Muscle layer of duodenum (tissue), 2 donors: ENCODE results near the gene TYW1B.
"Not testable (repeated sequence)": the region's sequence is repeated elsewhere in the genome, so short reads cannot be mapped to it uniquely, and the experiment has no call there.

Experiments used
- H3K27ac ChIP-seq: one replicate; pipeline ENCODE4 v1.7.0; 2013; ENCODE audit warnings: mild to moderate bottlenecking, low read length
- H3K27me3 ChIP-seq: one replicate; pipeline ENCODE4 v1.7.0; 2013; ENCODE audit warnings: low read depth, mild to moderate bottlenecking, control low read depth, low read length
- H3K36me3 ChIP-seq, 2 donors: one replicate each; pipeline ENCODE4 v1.7.0; 2013; ENCODE audit warnings: low read length in 2 of 2, control low read depth in 1 of 2, mild to moderate bottlenecking in 1 of 2; ENCODE audit not compliant: insufficient read depth in 2 of 2, control insufficient read depth in 1 of 2
- H3K4me1 ChIP-seq, 2 donors: one replicate each; pipeline ENCODE4 v1.7.0; 2013; ENCODE audit warnings: low read length in 2 of 2, mild to moderate bottlenecking in 2 of 2, control low read depth in 1 of 2, moderate library complexity in 1 of 2; ENCODE audit not compliant: insufficient read depth in 2 of 2, control insufficient read depth in 1 of 2
- H3K4me3 ChIP-seq, 2 donors: one replicate each; pipeline ENCODE4 v1.7.0; 2013; ENCODE audit warnings: low read length in 2 of 2, low read depth in 1 of 2, mild to moderate bottlenecking in 1 of 2
- H3K9me3 ChIP-seq, 2 donors: one replicate each; pipeline ENCODE4 v1.7.0; 2013; ENCODE audit warnings: low read length in 2 of 2, control low read depth in 1 of 2, mild to moderate bottlenecking in 1 of 2; ENCODE audit not compliant: control insufficient read depth in 1 of 2
- donor health status: healthy.

The TYW1B gene

DNA sequence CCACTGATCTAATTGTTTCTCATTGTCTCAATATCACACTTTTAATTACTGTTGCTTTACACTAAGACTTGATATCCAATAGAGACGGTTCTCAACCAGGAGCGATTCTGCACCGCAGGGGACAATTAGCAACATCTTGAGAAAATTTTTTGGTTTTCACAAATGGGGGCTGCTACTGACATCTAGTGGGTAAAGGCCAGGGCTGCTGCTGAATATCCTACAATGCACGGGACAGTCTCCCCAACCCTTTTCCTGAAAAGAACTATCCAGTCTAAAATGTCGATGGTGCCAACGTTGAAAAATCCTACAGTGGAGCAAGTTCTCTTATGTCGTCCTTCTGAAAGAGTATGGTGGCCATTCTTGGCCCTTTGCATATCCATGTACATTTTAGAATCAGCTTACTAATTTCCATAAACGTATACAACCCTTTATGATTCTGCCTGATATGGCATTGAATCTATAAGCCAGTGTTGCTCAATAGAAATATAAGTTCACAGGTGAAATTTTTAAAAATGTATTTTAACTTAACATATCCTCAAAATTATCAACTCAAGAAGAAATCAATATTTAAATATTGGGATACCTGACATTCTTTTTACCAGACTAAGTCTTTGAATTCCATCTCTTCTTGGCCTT is 192.6 kb downstream of the TYW1B start:
- H3K27ac ChIP-seq: not testable (repeated sequence)

DNA sequence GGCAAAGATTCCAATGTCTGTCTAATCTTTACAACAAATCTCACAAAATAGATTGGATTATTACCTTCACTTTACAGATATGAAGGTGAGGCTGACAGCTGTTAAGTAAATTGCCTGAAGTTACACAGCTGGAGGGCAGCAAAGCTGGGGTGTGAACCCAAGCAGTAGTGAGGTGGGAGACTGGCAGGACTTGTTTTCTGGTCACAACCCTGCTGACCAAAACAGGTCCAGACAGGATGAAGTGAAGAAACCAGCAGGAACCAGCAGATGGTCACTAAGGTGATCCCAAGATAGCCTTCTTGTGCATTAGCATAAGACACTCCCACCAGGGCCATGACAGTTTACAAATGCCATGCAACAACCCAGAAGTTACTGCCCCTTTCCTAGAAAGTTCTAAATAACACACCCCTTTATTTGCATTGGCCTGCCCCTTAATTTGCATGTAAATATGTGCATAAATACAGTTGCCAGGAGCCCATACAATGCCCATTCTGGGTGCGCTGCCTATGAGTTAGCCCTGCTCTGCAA is 195.2 kb downstream of the TYW1B start:
- not testable (repeated sequence) for H3K27me3 ChIP-seq

More for the DNA sequence above, 192.6 kb downstream of the TYW1B start:
- H3K36me3 ChIP-seq, H3K27me3 ChIP-seq, H3K4me1 ChIP-seq, H3K9me3 ChIP-seq, H3K4me3 ChIP-seq: not testable (repeated sequence)

DNA sequence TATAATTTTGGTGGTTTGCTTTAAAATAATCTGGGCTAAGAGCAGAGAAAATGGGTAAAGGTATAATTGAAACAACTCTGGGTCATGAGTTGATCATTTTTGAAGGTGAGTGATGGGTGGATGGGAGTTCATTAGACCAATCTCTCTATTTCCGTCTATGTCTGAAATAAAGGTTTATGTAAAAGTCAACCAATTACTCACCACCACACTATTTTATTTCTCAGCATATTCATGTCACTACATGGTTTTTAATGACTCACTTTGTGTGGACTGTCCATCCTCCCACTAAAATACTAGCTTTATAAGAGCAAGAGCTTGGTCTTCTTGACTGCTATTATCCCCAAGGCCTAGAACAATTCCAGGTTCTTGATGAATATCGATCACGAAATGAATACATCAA is 199.6 kb downstream of the TYW1B start:
- H3K27me3 ChIP-seq, H3K36me3 ChIP-seq, H3K27ac ChIP-seq, H3K4me3 ChIP-seq, H3K9me3 ChIP-seq, H3K4me1 ChIP-seq: not testable (repeated sequence)

More for the DNA sequence above, 195.2 kb downstream of the TYW1B start:
- not testable (repeated sequence) for H3K4me3 ChIP-seq, H3K27ac ChIP-seq, H3K9me3 ChIP-seq, H3K36me3 ChIP-seq, H3K4me1 ChIP-seq

DNA sequence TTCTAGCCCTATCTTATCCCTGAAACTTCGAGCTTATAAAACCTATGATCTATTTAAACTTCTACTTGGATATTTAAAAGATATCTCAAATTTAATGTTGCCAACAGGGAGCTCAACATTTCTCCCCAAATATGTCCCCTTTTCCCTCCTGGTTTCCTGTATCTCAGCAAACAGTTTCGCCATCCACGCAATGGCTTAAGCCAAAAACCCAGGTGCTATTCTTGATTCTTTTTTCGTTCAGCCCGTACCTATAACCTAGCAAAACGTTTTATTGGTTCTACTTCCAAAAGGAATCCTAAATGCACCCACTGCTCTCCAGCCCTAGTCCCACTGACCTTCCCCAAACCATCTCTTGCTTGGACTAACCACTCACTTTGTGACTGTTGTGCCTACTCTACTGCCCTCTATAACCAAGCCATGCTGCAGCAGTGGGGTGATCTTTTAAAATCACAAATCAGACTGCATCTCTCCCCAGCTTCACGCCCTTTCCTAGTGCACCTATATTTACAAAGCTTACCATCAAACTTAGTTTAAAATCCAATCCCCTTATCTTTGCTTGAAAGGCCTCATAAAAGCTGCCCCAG is 201.5 kb downstream of the TYW1B start:
- not testable (repeated sequence) for H3K36me3 ChIP-seq, H3K27me3 ChIP-seq, H3K4me3 ChIP-seq, H3K27ac ChIP-seq, H3K9me3 ChIP-seq, H3K4me1 ChIP-seq

DNA sequence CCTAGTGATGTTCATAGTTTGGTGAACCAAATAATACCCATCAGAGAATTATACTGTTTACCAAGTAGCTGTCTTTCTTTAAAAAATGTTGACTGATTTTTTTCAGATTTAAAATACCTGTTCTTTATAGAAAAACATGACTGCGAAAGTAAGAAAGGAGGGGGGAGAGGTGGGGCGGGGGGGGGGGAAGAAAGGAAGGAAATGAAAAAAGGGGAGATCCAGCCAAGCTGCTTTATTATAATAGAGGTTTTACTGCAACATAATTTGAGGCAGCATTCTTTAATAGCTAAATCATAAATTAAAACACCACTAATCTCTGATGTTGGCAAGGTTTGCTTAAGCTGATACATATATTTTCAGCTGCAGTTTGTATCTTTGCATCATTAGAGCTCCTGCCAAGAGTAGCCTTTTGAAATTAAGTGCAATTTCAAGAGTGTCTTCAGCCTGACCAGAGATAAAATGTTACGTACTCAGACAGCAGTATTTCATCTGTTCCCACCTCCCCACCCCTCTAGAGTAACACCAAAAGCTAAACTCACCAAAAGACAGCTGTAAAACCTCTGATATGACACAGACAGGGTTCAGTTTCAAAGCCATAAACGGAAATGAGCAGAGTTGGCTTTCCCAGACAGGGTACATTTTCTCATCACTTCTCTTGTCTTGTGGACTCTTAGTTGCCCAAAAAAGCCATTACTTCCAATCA is 202.1 kb downstream of the TYW1B start:
- not testable (repeated sequence) for H3K4me3 ChIP-seq, H3K9me3 ChIP-seq, H3K27me3 ChIP-seq, H3K27ac ChIP-seq, H3K4me1 ChIP-seq, H3K36me3 ChIP-seq

- Histone ChIP-seq H3K27ac (no peak overlapping the region), H3K4me3 (no peak overlapping the region), H3K4me1 (no peaks in the 10 kb centered on the region), H3K36me3 (no peaks in the 10 kb centered on the region), H3K9me3 (no peaks in the 10 kb centered on the region), H3K27me3 (no peaks in the 10 kb centered on the region)
Observed at GRCh38 chr7:72622532-72622931, 205.5 kb downstream of the TYW1B start.

DNA sequence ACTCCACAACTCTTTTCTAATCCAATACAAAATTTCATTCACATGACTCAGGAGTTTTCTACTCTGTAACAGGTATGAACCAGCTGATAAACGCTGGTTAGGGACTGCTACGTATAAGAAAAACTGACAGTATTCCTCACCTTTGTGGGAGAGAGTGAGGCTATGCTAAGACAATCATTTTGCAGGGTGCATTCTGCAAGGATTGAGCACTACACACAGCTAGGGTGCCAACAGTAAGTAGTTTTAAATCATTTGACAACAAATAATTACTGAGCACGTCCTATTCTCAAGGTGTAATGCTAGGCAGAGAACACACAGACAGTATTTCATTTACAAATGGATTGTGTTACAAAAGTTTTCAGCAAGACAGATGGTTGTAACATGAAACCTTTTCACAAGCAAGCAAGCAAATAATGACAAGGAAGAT is 206.2 kb downstream of the TYW1B start:
- not testable (repeated sequence) for H3K27me3 ChIP-seq, H3K36me3 ChIP-seq, H3K27ac ChIP-seq, H3K4me1 ChIP-seq, H3K4me3 ChIP-seq, H3K9me3 ChIP-seq

- H3K36me3 ChIP-seq: not testable (repeated sequence)
Observed at GRCh38 chr7:72620923-72621322, 207.1 kb downstream of the TYW1B start.

GRCh38 chr7:72618435-72619180 is 209.4 kb downstream of the TYW1B start:
- not testable (repeated sequence) for H3K4me1 ChIP-seq, H3K27me3 ChIP-seq, H3K36me3 ChIP-seq, H3K27ac ChIP-seq, H3K9me3 ChIP-seq, H3K4me3 ChIP-seq

More at GRCh38 chr7:72620923-72621322, 207.1 kb downstream of the TYW1B start:
- not testable (repeated sequence) for H3K27me3 ChIP-seq, H3K4me3 ChIP-seq, H3K4me1 ChIP-seq, H3K9me3 ChIP-seq, H3K27ac ChIP-seq

- not testable (repeated sequence) for H3K4me1 ChIP-seq, H3K36me3 ChIP-seq, H3K27me3 ChIP-seq, H3K27ac ChIP-seq, H3K9me3 ChIP-seq, H3K4me3 ChIP-seq
Observed at GRCh38 chr7:72609761-72610160, 218.2 kb downstream of the TYW1B start.

GRCh38 chr7:72607988-72608387 is 220.0 kb downstream of the TYW1B start:
- H3K27ac ChIP-seq, H3K9me3 ChIP-seq, H3K4me3 ChIP-seq, H3K36me3 ChIP-seq, H3K4me1 ChIP-seq, H3K27me3 ChIP-seq: not testable (repeated sequence)
